Measurements from ENCODE around the gene COX4I1. TPM values are rescaled to one million over a fixed set of nuclear protein-coding genes. Genes with fewer than 3 reads are reported as not detected.

COX4I1 gene
- total and polyA plus RNA-seq, 2 donors from 2014 or later: 439 to 1,996 TPM

DNA sequence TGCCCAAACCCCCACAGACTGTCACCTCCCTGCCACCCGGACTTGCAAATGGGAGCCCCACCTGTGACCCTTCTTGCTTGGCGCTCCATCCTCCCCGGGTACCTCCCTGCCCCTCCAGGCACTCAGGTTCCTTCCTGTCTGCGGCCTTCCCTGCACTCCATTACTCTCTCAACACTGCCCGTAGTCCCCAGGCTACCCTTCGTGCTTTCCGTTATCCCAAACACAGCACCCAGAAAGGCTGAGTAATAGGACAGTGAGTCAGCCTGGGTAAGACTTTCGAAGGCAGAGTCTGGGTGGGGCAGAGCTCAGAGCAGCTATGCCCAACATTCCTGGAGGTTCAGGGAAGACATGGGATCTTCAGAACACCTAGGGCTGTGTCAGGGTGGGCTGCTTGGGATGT lies 32.0 kb upstream of the COX4I1 start:
- FAIRE-seq: no peak
- H3K9ac ChIP-seq (ENCODE audit: low read length in 3 of 3): no peak overlapping the region
- H3K4me1 ChIP-seq (ENCODE audit: control insufficient read depth in 2 of 3, insufficient read depth in 2 of 3, low read depth in 1 of 3, low read length in 3 of 3): no peaks in the 10 kb centered on the region
- no peak overlapping the region for H3K27ac ChIP-seq (ENCODE audit: low read depth in 2 of 2, low read length in 2 of 2)
- no peak overlapping the region for H3K4me3 ChIP-seq (ENCODE audit: low read length in 3 of 3)
- TF ChIP-seq, protein P1, sequence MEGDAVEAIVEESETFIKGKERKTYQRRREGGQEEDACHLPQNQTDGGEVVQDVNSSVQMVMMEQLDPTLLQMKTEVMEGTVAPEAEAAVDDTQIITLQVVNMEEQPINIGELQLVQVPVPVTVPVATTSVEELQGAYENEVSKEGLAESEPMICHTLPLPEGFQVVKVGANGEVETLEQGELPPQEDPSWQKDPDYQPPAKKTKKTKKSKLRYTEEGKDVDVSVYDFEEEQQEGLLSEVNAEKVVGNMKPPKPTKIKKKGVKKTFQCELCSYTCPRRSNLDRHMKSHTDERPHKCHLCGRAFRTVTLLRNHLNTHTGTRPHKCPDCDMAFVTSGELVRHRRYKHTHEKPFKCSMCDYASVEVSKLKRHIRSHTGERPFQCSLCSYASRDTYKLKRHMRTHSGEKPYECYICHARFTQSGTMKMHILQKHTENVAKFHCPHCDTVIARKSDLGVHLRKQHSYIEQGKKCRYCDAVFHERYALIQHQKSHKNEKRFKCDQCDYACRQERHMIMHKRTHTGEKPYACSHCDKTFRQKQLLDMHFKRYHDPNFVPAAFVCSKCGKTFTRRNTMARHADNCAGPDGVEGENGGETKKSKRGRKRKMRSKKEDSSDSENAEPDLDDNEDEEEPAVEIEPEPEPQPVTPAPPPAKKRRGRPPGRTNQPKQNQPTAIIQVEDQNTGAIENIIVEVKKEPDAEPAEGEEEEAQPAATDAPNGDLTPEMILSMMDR (IDR thresholded peaks at IDR 0.05; ENCODE audit: borderline replicate concordance, extremely low read depth, insufficient read depth): no peak
- no peaks in the 10 kb centered on the region for H3K9me3 ChIP-seq (ENCODE audit: control insufficient read depth in 2 of 3, insufficient read depth in 1 of 3, low read length in 3 of 3)
- no peaks in the 10 kb centered on the region for H3K27me3 ChIP-seq (ENCODE audit: control insufficient read depth, insufficient read depth, low read length)
- intact Hi-C loops (cut with DNase I): no loop called here
- DNase-seq: no peak
- H3K36me3 ChIP-seq (ENCODE audit: control insufficient read depth in 2 of 3, insufficient read depth in 3 of 3, low read length in 3 of 3): no peaks in the 10 kb centered on the region

DNA sequence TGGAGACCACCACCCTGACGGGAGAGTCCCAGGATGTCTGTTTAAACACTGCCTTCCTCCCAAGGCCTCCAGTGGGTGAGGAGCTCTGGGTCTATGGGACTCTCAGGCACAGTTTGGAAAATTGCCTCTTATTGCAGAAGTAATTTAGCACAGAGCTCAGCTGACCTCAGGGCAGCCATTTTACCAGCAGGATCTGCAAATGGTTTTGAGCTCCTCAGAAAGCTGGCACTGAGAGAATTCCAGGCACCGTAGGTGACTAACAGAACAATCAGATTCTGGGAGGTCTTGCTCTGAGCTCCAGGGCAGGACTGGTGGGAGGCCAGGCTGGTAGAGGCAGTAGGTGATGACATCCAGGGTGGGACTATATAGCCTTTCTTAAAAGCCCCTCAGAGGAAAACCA lies 31.3 kb upstream of the COX4I1 start:
- Histone ChIP-seq H3K27ac (ENCODE audit: low read depth in 2 of 2, low read length in 2 of 2) (no peak overlapping the region), H3K27me3 (ENCODE audit: control insufficient read depth, insufficient read depth, low read length) (no peaks in the 10 kb centered on the region), H3K4me3 (ENCODE audit: low read length in 3 of 3) (no peak overlapping the region), H3K36me3 (ENCODE audit: control insufficient read depth in 2 of 3, insufficient read depth in 3 of 3, low read length in 3 of 3) (no peaks in the 10 kb centered on the region), H3K4me1 (ENCODE audit: control insufficient read depth in 2 of 3, insufficient read depth in 2 of 3, low read depth in 1 of 3, low read length in 3 of 3) (no peaks in the 10 kb centered on the region), H3K9me3 (ENCODE audit: control insufficient read depth in 2 of 3, insufficient read depth in 1 of 3, low read length in 3 of 3) (no peaks in the 10 kb centered on the region), H3K9ac (ENCODE audit: low read length in 3 of 3) (no peak overlapping the region)
- FAIRE-seq (no peak), DNase-seq (no peak)
- TF ChIP-seq, protein P1 (IDR thresholded peaks at IDR 0.05; ENCODE audit: borderline replicate concordance, extremely low read depth, insufficient read depth): no peak
- intact Hi-C loops (cut with DNase I): no loop called here

DNA sequence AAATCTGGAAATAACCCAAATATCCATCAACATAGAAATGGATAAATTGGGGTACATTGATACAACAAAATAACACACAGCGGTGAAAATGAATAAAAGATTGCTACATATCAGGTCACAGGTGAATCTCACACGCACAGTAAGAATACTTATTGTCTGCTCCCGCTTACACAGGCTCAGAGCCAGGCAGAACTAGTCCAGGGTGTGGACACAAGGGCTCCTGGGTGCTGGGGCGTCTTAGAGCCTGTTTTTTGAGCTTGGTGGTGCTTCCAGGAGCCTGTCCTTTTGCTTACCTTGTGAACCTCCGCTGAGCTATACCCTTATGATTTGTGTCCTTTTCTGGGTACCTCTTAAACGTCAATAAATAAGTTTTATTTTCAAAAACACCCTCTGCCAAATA lies 28.8 kb upstream of the COX4I1 start:
- no peaks in the 10 kb centered on the region for H3K4me1 ChIP-seq (ENCODE audit: control insufficient read depth in 2 of 3, insufficient read depth in 2 of 3, low read depth in 1 of 3, low read length in 3 of 3)
- FAIRE-seq (no peak), DNase-seq (no peak)
- no peaks in the 10 kb centered on the region for H3K9me3 ChIP-seq (ENCODE audit: control insufficient read depth in 2 of 3, insufficient read depth in 1 of 3, low read length in 3 of 3)
- H3K4me3 ChIP-seq (ENCODE audit: low read length in 3 of 3): no peak overlapping the region
- no peaks in the 10 kb centered on the region for H3K36me3 ChIP-seq (ENCODE audit: control insufficient read depth in 2 of 3, insufficient read depth in 3 of 3, low read length in 3 of 3)
- H3K9ac ChIP-seq (ENCODE audit: low read length in 3 of 3): no peak overlapping the region
- no peaks in the 10 kb centered on the region for H3K27me3 ChIP-seq (ENCODE audit: control insufficient read depth, insufficient read depth, low read length)
- H3K27ac ChIP-seq (ENCODE audit: low read depth in 2 of 2, low read length in 2 of 2): no peak overlapping the region
- intact Hi-C loops (cut with DNase I): no loop called here
- TF ChIP-seq, protein P1 (IDR thresholded peaks at IDR 0.05; ENCODE audit: borderline replicate concordance, extremely low read depth, insufficient read depth): no peak

DNA sequence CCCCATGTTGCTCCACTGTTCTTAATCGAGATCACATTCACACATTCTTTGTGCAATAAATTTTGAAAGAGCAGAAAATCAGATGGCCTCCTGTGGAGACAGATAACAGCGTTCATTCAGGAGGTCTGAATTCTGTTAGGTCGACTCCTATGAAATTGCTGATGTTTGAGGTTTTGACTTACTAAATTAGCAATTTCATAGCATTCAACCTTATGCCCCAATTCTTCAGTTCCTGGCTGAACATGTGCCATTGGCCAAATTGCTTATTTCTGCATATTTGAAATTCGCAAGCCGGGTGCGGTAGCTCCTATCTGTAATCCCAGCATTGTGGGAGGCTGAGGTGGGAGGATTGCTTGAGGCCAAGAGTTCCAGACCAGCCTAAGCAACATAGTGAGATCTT lies 26.5 kb upstream of the COX4I1 start:
- TF ChIP-seq, protein P1 (IDR thresholded peaks at IDR 0.05; ENCODE audit: borderline replicate concordance, extremely low read depth, insufficient read depth): no peak
- Histone ChIP-seq H3K27me3 (ENCODE audit: control insufficient read depth, insufficient read depth, low read length) (no peaks in the 10 kb centered on the region), H3K4me1 (ENCODE audit: control insufficient read depth in 2 of 3, insufficient read depth in 2 of 3, low read depth in 1 of 3, low read length in 3 of 3) (no peaks in the 10 kb centered on the region), H3K27ac (ENCODE audit: low read depth in 2 of 2, low read length in 2 of 2) (no peak overlapping the region), H3K9ac (ENCODE audit: low read length in 3 of 3) (no peak overlapping the region), H3K4me3 (ENCODE audit: low read length in 3 of 3) (no peak overlapping the region), H3K36me3 (ENCODE audit: control insufficient read depth in 2 of 3, insufficient read depth in 3 of 3, low read length in 3 of 3) (peaks cover 0 to 7% (median under 1%) of the 10 kb centered on the region in 3 donors), H3K9me3 (ENCODE audit: control insufficient read depth in 2 of 3, insufficient read depth in 1 of 3, low read length in 3 of 3) (no peaks in the 10 kb centered on the region)
- intact Hi-C loops (cut with DNase I): no loop called here
- FAIRE-seq: no peak
- DNase-seq: no peak
